OCI-LY1 (cell line): ENCODE results near the gene TRPV5.

Experiments
- EZH2 ChIP-seq: fragments of 200-600 bp; sonication (generic), shearing (Covaris generic); IDR thresholded peaks from 2 replicates; pipeline ENCODE4 v1.8.0; 2017; ENCODE audit warnings: borderline replicate concordance, mixed run types, mild to moderate bottlenecking, antibody characterized with exemption, low read length, moderate library complexity, mixed read lengths
- TF ChIP-seq, protein P1 (sequence below): fragments of 200-600 bp; sonication (generic), shearing (Covaris generic); IDR thresholded peaks from 2 replicates; pipeline ENCODE4 v1.5.1; 2017; ENCODE audit warnings: mild to moderate bottlenecking, antibody characterized with exemption, low read length, moderate library complexity, mixed read lengths

GRCh38 chr7:142961595-142961972 is 28.0 kb upstream of the TRPV5 start:
- no peak for TF ChIP-seq EZH2
- TF ChIP-seq, protein P1, sequence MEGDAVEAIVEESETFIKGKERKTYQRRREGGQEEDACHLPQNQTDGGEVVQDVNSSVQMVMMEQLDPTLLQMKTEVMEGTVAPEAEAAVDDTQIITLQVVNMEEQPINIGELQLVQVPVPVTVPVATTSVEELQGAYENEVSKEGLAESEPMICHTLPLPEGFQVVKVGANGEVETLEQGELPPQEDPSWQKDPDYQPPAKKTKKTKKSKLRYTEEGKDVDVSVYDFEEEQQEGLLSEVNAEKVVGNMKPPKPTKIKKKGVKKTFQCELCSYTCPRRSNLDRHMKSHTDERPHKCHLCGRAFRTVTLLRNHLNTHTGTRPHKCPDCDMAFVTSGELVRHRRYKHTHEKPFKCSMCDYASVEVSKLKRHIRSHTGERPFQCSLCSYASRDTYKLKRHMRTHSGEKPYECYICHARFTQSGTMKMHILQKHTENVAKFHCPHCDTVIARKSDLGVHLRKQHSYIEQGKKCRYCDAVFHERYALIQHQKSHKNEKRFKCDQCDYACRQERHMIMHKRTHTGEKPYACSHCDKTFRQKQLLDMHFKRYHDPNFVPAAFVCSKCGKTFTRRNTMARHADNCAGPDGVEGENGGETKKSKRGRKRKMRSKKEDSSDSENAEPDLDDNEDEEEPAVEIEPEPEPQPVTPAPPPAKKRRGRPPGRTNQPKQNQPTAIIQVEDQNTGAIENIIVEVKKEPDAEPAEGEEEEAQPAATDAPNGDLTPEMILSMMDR = no peak
